ENCODE results near the gene MAP1B.

MAP1B gene

GRCh38 chr5:72221541-72221940 lies 114.3 kb downstream of the MAP1B start:
- no peak for DNase-seq

GRCh38 chr5:72222521-72222920 lies 115.2 kb downstream of the MAP1B start:
- no peak for DNase-seq

- no peak for DNase-seq
Observed at GRCh38 chr5:72223371-72223770, 116.1 kb downstream of the MAP1B start.

GRCh38 chr5:72224946-72225463 lies 117.7 kb downstream of the MAP1B start:
- DNase-seq, result no peak

GRCh38 chr5:72225741-72226140 lies 118.5 kb downstream of the MAP1B start:
- no peak for DNase-seq

DNA sequence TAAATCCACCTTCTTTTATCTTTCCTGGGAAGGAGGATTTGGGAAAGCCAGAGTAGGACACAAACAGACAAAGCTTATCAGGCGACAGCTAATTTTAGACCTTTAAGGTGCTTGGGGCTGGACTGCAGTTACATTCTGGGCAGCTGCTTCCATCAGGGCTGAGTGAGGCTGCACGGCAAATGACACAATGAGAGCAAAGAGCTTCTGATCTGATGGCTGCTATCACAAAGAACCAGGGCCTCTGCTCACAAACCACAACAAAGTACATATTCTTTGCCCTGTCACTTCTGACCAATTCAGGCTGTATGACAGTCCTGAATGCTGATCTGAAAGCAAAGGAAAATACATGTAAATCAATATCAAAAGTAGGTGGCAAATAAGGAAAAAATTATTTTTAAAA lies 119.7 kb downstream of the MAP1B start:
- peak in 3 of 56 donors; percentile 6 to 25 (median 11) for DNase-seq

GRCh38 chr5:72228960-72229359 lies 121.7 kb downstream of the MAP1B start:
- no peak for DNase-seq

DNA sequence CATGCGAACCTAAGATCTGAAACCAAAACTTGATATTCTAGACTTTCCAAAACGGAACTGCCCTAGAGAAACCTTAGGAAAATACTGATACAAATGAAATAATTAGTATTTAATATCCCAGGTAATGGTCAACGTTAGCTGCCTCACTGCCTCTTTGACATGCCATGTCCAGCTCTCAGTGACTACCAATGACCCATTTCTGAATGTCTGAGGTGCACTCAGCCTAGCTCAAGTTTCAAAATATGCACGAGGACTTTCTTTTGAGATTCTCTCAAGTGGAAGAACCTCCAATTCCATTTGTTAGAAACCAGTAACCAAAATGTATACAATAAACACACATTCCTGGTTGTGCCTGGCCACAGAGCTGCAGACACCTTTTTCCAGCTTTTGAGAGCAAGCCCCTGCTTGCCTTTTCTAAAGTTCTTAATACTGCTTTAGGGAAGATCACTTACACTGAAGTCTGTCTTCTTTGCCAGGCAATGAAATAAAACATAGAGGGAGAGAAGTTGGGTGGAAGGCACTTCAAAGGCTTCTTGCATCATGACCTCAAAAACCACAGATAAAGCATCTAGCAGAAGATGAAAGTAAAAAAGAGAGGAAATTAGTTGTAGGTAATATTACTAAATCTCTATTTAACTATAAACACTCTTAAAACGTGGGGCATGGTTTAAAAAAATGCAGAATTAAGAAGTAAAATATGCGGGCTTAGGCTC lies 124.9 kb downstream of the MAP1B start:
- no peak for DNase-seq

GRCh38 chr5:72232838-72233237 lies 125.6 kb downstream of the MAP1B start:
- DNase-seq, result no peak

DNA sequence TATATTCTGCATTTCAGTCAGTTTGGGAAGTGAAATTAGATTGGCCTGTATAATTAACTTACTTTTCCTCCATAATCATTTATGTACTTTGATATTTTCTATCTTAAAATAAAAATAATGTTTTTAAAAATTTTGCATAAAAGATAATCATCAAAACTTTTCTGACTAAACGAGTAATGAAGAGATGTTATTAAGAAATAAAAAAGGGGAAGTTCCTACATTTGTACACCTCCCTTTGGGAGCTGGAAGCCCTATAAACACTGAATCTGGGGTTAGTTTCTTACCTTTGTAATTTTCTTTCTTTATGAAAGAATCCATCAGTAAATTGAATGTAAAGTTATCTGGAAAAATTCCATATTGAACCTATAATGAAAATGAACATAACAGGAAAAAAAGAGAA lies 126.6 kb downstream of the MAP1B start:
- DNase-seq, result no peak

DNA sequence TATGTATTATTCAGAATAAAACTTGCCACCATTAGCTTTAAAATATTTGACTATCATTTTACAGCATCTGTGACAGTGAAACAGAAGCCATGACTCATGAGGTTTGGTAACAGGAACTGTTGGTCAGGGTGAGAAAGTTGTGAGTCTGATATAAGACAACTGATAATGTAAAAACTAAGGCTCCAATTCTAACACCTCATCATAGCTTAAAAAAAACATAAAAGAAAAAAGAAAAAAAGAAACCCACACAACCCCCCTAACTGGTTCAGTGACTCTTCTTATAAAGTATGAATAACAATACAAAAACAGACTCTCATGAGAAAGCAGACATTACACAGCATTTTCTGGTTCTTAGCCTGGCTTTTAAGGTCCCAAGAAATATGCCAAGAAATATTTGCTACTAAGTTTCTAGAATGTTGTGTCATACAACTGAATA lies 127.0 kb downstream of the MAP1B start:
- DNase-seq, result no peak

DNA sequence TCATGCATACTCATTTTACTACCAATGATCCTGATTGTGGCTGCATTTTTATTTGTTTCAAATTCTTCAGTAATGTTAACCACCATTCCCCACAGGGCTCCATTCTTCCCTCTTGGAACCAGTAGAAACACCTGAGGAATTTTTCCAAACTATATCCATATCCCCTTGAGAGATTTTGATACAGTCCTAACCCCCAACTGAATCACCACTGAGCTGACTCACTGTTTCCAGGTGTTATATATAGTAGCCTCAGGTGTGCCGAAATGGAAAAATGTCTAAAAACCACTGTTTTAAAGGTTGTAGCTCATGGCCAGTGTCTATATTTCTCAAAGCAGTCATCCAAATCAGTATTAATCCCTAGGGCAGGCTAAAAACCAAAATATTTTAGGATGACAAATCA lies 127.6 kb downstream of the MAP1B start:
- DNase-seq, result no peak

- no peak for DNase-seq
Observed at GRCh38 chr5:72235725-72236124, 128.4 kb downstream of the MAP1B start.

- no peak for DNase-seq
Observed at GRCh38 chr5:72237415-72237814, 130.1 kb downstream of the MAP1B start.

DNA sequence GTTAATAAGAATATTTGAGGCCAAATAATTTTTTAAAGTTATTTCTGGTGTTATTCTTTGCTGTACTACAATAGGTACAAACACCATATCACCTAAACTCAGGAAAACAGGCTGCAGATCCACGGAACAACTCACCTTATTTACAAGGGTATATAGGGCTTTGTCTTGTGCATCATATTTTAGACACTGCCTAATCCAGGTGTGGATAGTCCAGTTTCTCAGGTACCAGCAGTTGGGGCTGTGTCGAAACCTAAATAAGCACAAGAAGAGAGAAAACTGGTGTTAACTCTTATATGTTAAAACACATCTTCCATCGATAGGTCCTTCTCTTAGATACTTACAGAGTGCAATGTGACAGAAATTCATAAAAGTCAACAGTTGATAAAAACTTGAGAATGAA lies 130.6 kb downstream of the MAP1B start:
- DNase-seq, result no peak

- no peak for DNase-seq
Observed at GRCh38 chr5:72238712-72239445, 131.6 kb downstream of the MAP1B start.

DNA sequence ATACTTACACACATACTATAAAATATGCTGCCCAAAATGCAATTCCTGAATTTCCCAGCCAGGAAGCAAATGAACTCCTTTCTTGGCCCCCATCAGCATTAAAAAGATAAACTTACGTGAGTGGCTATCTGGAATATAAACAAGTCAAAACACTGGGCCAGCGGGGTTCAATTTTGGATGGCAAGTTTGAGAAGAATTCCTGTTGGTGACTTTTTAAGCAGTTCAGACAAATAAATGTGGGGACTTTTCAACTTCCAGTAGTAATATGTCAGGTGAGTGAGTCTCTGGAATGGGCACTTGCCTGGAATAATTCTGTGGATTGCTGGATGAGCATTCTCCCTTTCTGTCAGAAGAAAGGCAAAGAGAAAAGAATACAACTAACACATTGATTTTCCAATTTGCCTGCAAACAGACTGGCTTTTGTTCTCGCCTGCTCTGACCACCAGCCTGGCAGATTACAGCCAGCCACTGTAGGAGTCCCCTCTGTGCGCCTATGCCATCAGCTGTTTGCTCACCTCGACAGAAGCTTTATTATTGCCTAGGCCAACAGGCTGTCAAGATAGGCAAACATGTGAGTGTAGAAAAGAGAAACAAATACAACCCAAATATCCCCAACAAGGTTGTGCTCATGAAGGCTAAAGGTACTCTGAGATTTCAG lies 134.2 kb downstream of the MAP1B start:
- peak in 47 of 56 donors; percentile 6 to 78 (median 57) for DNase-seq

DNA sequence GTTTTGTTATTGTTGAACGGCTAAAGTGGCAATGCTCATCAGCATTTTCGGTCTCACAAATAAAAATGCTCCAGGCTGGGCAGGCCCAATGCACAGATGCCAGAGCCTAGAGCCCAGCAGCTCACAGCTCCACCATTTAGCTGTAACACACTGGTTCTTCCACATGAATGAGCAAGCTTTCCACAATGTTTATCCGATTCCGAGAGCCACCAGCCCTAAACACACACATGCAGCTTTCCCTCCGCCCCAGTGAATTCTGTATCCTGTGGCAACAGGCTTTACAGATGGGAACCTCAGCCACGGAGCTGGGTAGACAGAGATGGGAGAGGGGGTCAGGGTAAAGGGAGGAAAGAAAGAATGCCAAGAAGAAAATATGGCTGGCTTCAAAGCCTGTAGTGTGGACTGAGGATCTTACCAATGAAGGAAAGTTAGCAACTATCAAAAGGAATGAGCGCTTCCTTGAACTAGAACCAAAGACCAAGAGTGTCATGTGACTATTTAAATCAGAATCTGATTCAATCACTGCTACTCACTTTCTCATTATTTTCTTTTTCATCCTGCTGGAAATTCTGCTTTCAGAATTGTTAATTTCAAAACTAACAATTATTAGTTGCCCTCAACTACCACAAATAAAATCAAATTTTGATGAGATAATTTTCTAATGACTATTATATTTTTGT lies 135.7 kb downstream of the MAP1B start:
- peak in 16 of 56 donors; percentile 5 to 38 (median 16) for DNase-seq

DNA sequence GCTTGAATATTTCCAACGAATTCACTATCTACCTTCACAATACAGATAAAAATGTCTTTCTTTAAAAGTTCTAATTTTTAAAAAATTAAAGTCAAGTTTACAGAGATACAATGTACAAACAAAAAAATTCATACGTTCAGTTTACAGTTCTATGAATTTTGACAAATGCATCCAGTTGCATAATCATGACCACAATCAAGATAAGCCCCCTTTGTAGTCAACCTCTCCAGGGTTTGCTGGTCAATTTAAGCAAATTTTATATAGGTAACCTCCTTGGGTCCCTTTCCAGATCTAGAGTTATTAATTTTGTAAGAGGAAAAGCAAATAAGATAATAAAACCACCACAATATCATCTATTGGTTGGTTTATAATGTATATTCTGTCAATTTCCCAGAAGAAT lies 136.4 kb downstream of the MAP1B start:
- DNase-seq, result no peak

DNA sequence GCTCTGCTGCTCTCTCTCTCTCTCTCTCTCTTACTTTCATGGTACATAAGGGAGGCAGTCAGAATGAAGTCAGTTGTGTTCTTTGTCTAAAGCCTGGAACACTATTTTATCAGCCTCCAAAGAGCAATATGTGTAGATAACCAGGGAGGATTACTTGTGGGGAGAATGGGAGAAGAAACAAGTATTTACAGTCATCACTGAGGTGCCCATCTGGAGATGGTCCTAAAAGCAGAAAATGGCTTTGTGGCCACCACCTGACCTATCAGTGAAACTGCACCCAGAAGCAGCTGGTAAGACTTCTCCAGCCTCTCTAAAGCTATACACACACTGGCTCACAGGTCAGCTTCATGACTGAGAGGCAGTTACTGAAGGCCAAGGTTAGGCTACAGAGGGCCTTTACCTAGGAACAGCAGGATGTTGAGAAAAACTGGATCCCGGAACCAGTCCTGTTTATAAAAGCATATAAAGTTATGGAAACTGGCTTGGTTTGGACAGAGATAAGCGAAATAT lies 137.6 kb downstream of the MAP1B start:
- DNase-seq, result peak in 33 of 56 donors; percentile 7 to 58 (median 29)

DNA sequence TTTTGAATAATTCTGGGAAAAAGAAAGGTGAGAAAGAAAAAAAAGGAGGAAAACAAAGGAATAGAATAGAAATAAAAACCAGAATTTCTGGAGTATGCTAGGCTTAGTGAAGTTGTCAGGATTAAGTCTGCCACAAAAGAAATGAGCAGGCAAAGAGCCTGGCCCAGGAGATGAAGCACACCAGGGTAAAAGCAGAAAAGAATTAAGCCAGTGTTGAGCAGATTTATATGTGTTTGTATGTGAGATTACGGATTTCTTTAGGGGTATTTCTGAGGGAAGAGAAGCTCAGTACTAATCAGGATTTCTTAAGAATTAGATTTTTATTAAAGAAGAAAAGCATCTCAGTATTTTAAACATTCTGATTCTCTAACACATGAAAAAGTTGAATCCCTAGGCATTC lies 138.3 kb downstream of the MAP1B start:
- no peak for DNase-seq
